Measurements from ENCODE around the gene ZNF718.
"Not testable (repeated sequence)": the region's sequence is repeated elsewhere in the genome, so short reads cannot be mapped to it uniquely, and the experiment has no call there.

The ZNF718 gene

DNA sequence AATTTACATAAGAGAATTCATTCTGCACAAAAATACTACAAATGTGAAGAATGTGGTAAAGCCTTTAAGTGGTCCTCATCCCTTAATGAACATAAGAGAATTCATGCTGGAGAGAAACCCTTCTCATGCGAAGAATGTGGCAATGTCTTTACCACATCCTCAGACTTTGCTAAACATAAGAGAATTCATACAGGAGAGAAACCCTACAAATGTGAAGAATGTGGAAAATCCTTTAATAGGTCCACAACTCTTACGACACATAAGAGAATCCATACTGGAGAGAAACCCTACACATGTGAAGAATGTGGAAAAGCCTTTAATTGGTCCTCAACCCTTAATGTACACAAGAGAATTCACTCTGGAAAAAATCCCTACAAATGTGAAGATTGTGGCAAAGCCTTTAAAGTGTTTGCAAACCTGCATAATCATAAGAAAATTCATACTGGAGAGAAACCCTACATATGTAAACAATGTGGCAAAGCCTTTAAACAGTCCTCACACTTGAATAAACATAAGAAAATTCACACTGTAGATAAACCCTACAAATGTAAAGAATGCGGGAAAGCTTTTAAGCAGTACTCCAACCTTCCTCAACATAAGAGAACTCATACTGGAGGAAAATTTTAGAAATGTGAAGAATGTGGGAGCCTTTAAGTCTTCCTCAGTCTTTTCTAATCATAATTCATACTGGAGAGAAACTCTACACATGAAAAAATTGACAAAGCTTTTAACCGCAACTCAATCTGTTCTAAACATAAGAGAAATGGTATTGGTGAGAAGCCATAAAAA, 37.4 kb downstream of the ZNF718 start:
- H3K4me3 ChIP-seq (ENCODE audit: low read depth, low read length): no peak overlapping the region
- TF ChIP-seq, protein P1, sequence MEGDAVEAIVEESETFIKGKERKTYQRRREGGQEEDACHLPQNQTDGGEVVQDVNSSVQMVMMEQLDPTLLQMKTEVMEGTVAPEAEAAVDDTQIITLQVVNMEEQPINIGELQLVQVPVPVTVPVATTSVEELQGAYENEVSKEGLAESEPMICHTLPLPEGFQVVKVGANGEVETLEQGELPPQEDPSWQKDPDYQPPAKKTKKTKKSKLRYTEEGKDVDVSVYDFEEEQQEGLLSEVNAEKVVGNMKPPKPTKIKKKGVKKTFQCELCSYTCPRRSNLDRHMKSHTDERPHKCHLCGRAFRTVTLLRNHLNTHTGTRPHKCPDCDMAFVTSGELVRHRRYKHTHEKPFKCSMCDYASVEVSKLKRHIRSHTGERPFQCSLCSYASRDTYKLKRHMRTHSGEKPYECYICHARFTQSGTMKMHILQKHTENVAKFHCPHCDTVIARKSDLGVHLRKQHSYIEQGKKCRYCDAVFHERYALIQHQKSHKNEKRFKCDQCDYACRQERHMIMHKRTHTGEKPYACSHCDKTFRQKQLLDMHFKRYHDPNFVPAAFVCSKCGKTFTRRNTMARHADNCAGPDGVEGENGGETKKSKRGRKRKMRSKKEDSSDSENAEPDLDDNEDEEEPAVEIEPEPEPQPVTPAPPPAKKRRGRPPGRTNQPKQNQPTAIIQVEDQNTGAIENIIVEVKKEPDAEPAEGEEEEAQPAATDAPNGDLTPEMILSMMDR (IDR thresholded peaks at IDR 0.05; ENCODE audit: borderline replicate concordance, insufficient read depth, low read depth, low read length): no peak

DNA sequence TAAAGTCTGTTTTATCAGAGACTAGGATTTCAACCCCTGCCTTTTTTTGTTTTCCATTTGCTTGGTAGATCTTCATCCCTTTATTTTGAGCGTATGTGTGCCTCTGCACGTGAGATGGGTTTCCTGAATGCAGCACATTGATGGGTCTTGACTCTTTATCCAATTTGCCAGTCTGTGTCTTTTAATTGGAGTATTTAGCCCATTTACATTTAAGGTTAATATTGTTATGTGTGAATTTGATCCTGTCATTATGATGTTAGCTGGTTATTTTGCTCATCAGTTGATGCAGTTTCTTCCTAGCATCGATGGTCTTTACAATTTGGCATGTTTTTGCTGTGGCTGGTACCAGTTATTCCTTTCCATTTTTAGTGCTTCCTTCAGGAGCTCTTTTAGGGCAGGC, 45.3 kb downstream of the ZNF718 start:
- H3K4me3 ChIP-seq (ENCODE audit: low read depth, low read length): not testable (repeated sequence)

DNA sequence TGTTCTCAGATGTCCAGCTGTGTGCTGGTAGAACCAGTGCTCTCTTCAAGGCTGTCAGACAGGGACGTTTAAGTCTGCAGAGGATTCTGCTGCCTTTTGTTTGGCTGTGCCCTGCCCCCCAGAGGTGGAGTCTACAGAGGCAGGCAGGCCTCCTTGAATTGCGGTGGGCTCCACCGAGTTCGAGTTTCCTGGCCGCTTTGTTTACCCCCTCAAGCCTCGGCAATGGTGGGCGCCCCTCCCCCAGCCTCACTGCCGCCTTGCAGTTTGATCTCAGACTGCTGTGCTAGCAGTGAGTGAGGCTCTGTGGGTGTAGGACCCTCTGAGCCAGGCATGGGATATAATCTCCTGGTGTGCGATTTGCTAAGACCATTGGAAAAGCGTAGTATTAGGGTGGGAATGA, 47.0 kb downstream of the ZNF718 start:
- H3K4me3 ChIP-seq (ENCODE audit: low read depth, low read length): not testable (repeated sequence)

DNA sequence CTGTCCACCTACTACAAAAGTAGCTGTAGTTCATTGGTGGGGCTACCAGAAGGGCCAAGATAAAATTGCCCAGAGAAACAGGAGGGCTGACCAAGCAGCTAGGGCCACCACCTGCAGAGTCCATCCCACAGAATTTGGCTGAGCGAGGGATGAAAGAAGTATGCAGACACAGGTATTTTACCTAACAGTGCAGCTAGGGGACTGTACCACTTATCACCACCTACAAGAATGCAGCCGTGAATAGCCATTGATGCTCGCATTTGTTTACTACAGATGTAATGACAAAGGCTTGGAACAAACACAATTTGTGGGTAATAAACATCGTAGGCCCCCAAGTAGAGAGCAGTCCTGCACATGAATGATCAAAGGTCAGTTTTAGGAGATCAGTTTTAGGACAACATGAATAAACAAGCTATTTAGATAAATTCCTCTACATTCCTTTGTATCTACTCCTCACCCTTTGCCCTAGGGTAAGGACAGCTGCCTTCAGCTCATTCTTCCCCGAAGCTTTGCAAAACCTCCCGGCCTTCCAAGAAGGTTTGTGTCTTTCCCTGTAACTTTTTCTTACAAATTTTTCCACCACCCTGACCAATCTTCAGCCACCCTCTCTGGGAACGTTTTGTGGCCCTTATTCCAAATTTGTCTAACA, 49.5 kb downstream of the ZNF718 start:
- no peak overlapping the region for H3K4me3 ChIP-seq (ENCODE audit: low read depth, low read length)
- TF ChIP-seq, protein P1 (IDR thresholded peaks at IDR 0.05; ENCODE audit: borderline replicate concordance, insufficient read depth, low read depth, low read length): no peak

DNA sequence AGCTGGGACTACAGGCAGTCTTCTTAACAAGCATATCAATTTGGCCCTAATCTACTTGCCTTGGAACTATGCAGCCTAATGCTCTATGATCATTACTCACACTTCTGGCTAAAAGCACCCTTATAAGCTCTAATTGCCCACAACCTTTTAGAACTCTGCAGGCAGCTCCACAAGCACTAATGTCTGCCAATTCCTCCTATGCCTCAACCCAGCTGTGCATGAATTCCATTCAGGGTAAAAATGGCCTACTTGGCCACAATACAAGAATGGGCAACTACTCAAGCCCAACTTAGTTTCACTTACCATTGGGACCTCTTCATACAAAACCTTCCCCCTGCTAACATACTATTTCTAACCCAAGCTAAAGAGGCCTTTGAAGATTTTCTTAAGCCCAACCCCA, 51.7 kb downstream of the ZNF718 start:
- no peak overlapping the region for H3K4me3 ChIP-seq (ENCODE audit: low read depth, low read length)
- TF ChIP-seq, protein P1 (IDR thresholded peaks at IDR 0.05; ENCODE audit: borderline replicate concordance, insufficient read depth, low read depth, low read length): no peak

DNA sequence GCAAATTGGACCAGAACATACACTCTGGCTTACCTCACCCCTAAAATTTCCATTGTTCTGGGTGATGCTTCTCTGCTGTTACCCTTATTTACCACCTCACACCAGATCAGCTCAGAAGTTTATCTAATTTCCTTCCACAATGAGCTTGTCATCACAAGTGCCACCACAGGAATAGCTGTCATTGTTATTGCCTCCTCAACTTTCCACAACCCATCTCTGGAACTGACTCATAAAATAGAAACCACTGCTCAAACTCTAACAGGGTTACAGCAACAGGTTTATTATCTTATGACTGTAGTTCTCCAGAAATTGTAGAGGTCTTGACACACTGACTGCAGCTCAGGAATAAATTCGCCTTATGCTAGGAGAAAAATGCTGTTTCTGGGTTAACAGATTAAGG, 52.7 kb downstream of the ZNF718 start:
- TF ChIP-seq, protein P1 (IDR thresholded peaks at IDR 0.05; ENCODE audit: borderline replicate concordance, insufficient read depth, low read depth, low read length): no peak
- no peak overlapping the region for H3K4me3 ChIP-seq (ENCODE audit: low read depth, low read length)

DNA sequence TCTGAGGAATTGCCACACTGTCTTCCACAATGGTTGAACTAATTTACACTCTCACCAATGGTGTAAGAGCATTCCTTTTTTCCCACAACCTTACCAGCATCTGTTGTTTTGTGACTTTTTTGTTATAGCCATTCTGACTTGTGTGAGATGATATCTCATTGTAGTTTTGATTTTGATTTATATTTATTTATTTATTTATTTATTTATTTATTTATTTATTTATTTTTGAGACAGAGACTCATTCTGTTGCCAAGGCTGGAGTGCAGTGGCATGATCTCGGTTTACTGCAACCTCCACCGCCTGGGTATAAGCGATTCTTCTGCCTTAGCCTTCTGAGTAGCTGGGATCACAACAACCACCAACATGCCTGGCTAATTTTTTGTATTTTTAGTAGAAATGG, 57.9 kb downstream of the ZNF718 start:
- not testable (repeated sequence) for H3K4me3 ChIP-seq (ENCODE audit: low read depth, low read length)

DNA sequence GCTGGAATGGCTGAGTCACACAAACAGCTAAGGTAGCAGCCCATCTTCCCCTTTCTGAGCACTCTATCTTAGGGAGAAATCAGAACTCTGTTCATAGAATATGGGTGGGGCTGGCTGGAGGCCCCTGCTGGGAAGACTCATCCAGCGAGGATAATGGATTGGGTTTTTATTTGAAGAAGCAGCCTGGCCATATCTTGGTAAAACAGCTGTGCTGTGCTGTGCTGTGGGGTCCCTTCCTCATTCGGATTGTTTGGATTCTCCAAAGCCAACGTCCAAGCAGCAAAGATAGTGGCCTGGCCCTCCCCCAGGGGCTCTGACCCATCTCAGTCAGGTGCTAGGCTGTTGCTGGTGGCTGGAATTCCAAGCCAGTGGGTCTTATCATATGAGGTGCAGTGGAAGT, 63.8 kb downstream of the ZNF718 start:
- H3K4me3 ChIP-seq (ENCODE audit: low read depth, low read length): no peak overlapping the region
- TF ChIP-seq, protein P1 (IDR thresholded peaks at IDR 0.05; ENCODE audit: borderline replicate concordance, insufficient read depth, low read depth, low read length): no peak

DNA sequence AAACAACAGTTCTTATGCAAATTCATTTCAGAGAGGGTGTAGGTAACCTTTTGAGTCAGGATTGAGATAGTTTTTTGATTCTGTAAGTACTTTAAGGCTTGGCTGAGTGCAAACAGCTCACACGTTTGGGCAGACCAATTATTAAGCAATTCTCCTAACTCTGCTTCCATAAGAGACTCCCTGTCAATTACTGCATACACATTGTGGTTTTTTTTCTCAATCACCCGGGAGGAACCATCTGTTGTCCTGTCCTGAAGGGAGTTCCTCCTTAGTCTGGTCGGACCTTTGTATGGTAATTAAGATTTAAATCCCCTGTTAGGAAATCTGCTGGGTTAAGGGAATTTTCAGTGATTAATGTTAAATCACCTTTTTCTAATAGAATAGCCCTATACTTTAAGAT, 70.9 kb downstream of the ZNF718 start:
- H3K4me3 ChIP-seq (ENCODE audit: low read depth, low read length): not testable (repeated sequence)

All from GM12875 (cell line).